Measurements from ENCODE around the gene SRC. TPM values are rescaled to one million over a fixed set of nuclear protein-coding genes. Genes with fewer than 3 reads are reported as not detected.

SRC gene
- polyA plus RNA-seq, 1 of the 3 experiments (the other 2 are of a cell fraction) = 23.8 TPM

DNA sequence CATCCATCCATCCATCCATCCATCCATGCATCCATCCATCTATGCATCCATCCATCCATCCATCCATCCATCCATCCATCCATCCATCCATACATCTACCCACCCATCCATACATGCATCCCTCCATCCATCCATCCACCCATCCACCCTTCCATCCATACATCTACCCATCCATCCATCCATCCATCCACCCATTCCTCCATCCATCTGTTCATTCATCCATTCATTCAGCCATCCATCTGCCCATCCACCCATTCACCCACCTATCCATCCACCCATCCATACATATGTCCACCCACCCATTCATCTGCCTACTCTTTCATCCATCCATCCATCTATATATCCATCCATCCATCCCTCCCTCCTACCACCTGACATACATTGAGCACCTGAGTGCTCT is 104.4 kb downstream of the SRC start:
- H3K9me2 ChIP-seq = no peaks in the 10 kb centered on the region
- H3F3A ChIP-seq (replicated peaks; ENCODE audit: insufficient read depth) = no peaks in the 10 kb centered on the region
- H3K36me3 ChIP-seq (replicated peaks in 1 of 2; ENCODE audit: control insufficient read depth in 1 of 2, insufficient read depth in 2 of 2, low read length in 1 of 2) = no peaks in the 10 kb centered on the region
- H3K27me3 ChIP-seq (ENCODE audit: insufficient read depth) = no peaks in the 10 kb centered on the region
- H3K27ac ChIP-seq (ENCODE audit: low read depth in 2 of 2, low read length in 1 of 2) = no peak overlapping the region
- H3K4me3 ChIP-seq (ENCODE audit: low read depth in 2 of 2, low read length in 1 of 2) = no peak overlapping the region
- CTCF ChIA-PET = no interaction called here
- no peak for DNase-seq
- TF ChIP-seq RXRA (IDR thresholded peaks at IDR 0.05; ENCODE audit: borderline replicate concordance, low read depth) (no peak), USF1 (IDR thresholded peaks at IDR 0.05; ENCODE audit: borderline replicate concordance, low read depth) (no peak), IRF3 (IDR thresholded peaks at IDR 0.05; ENCODE audit: low read depth, low read length) (no peak), REST (IDR thresholded peaks at IDR 0.05; ENCODE audit: low read depth, low read length) (no peak), FOXM1 (IDR thresholded peaks at IDR 0.05; ENCODE audit: low read depth) (no peak), CHD2 (IDR thresholded peaks at IDR 0.05; ENCODE audit: low read length, partially characterized antibody) (no peak), GABPA (IDR thresholded peaks at IDR 0.05; ENCODE audit: low read depth) (no peak), CTCF (IDR thresholded peaks at IDR 0.05) (no peak)
- H3K4me2 ChIP-seq = no peak overlapping the region
- H3K9me3 ChIP-seq = no peaks in the 10 kb centered on the region
- H2AFZ ChIP-seq (ENCODE audit: low read depth) = no peak overlapping the region
- no peaks in the 10 kb centered on the region for H3K79me2 ChIP-seq (ENCODE audit: insufficient read depth)
- H4K20me1 ChIP-seq (ENCODE audit: insufficient read depth) = no peaks in the 10 kb centered on the region
- no peak overlapping the region for H3K9ac ChIP-seq
- POLR2A ChIA-PET = no interaction called here
- H3K4me1 ChIP-seq (ENCODE audit: control insufficient read depth in 1 of 2, insufficient read depth in 2 of 2, low read depth in 1 of 2, low read length in 1 of 2) = no peaks in the 10 kb centered on the region

DNA sequence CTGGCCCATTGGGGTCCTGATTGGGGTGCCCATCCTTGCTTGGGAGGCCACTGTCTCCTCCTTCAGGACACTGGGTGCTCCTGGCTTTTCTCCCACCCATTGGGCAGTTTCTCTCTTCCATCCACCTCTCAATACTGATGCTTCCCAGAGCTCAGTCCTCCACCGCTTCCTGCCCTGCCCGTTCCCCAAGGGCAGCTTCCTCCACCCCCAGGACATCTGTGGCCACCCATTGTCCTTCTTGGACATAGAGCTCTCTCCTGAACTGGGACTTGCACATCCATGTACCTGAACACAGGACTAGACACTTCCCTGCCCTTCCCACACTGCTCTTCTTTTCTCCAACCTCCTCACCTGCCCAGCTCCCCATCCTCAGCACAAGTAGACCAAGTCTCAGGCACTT is 105.7 kb downstream of the SRC start:
- H3K9me3 ChIP-seq = no peaks in the 10 kb centered on the region
- no peaks in the 10 kb centered on the region for H4K20me1 ChIP-seq (ENCODE audit: insufficient read depth)
- no peak overlapping the region for H3K9ac ChIP-seq
- H3K79me2 ChIP-seq (ENCODE audit: insufficient read depth) = no peaks in the 10 kb centered on the region
- CTCF ChIA-PET = interaction anchor here (0.6 to 1.2 kb wide), 2 partner anchors 8 to 10 kb away, joined by 3 to 4 read pairs; no protein-coding TSS in a partner anchor
- no peak overlapping the region for H2AFZ ChIP-seq (ENCODE audit: low read depth)
- DNase-seq = no peak
- no peaks in the 10 kb centered on the region for H3F3A ChIP-seq (replicated peaks; ENCODE audit: insufficient read depth)
- no peaks in the 10 kb centered on the region for H3K4me1 ChIP-seq (ENCODE audit: control insufficient read depth in 1 of 2, insufficient read depth in 2 of 2, low read depth in 1 of 2, low read length in 1 of 2)
- WGBS (ENCODE audit: low lambda C conversion rate) = 22% methylated on average over 2 of the region's 2 CpGs
- H3K4me2 ChIP-seq = no peak overlapping the region
- no peaks in the 10 kb centered on the region for H3K9me2 ChIP-seq
- POLR2A ChIA-PET = no interaction called here
- H3K27me3 ChIP-seq (ENCODE audit: insufficient read depth) = no peaks in the 10 kb centered on the region
- H3K27ac ChIP-seq (ENCODE audit: low read depth in 2 of 2, low read length in 1 of 2) = no peak overlapping the region
- no peak overlapping the region for H3K4me3 ChIP-seq (ENCODE audit: low read depth in 2 of 2, low read length in 1 of 2)
- no peaks in the 10 kb centered on the region for H3K36me3 ChIP-seq (replicated peaks in 1 of 2; ENCODE audit: control insufficient read depth in 1 of 2, insufficient read depth in 2 of 2, low read length in 1 of 2)
- TF ChIP-seq USF2 (IDR thresholded peaks at IDR 0.05; ENCODE audit: borderline replicate concordance, low read depth, low read length) = no peak
- TF ChIP-seq PBX3 (IDR thresholded peaks at IDR 0.05) = no peak
- TF ChIP-seq EP300 (IDR thresholded peaks at IDR 0.05; ENCODE audit: borderline replicate concordance in 1 of 2, low read depth in 1 of 2, low read length in 1 of 2) = no peak
- no peak for TF ChIP-seq JUND (IDR thresholded peaks at IDR 0.05)
- TF ChIP-seq REST (IDR thresholded peaks at IDR 0.05; ENCODE audit: low read depth, low read length) = no peak
- TF ChIP-seq TEAD4 (IDR thresholded peaks at IDR 0.05; ENCODE audit: borderline replicate concordance, insufficient read depth) = no peak
- TF ChIP-seq RFX5 (IDR thresholded peaks at IDR 0.05; ENCODE audit: low read length) = no peak

All from SK-N-SH (cell line).